HG02885 (cell line): ENCODE results near the gene CTNS.
"Not testable (repeated sequence)": the region's sequence is repeated elsewhere in the genome, so short reads cannot be mapped to it uniquely, and the experiment has no call there.

Experiments
- ATAC-seq: cut with Tn5 transposase; IDR thresholded peaks from one replicate; pipeline ENCODE4 v1.9.1; 2021; ENCODE audit warnings: mild to moderate bottlenecking; ENCODE audit not compliant: unreplicated experiment, poor library complexity

CTNS gene

GRCh38 chr17:3681057-3681456 is 44.5 kb downstream of the CTNS start:
- ATAC-seq, result no peak

GRCh38 chr17:3681565-3681964 is 45.0 kb downstream of the CTNS start:
- no peak for ATAC-seq

- ATAC-seq, result no peak
These were observed 45.5 kb downstream of the CTNS start for GRCh38 chr17:3682033-3682432.

- ATAC-seq, result peak; percentile 47
These were observed 46.5 kb downstream of the CTNS start for GRCh38 chr17:3683054-3683511.

GRCh38 chr17:3685174-3685573 is 48.6 kb downstream of the CTNS start:
- no peak for ATAC-seq

GRCh38 chr17:3688027-3688553 is 51.5 kb downstream of the CTNS start:
- ATAC-seq, result no peak

- ATAC-seq, result no peak
These were observed 52.3 kb downstream of the CTNS start for GRCh38 chr17:3688852-3689261.

GRCh38 chr17:3689262-3690093 is 52.9 kb downstream of the CTNS start:
- ATAC-seq, result no peak

- ATAC-seq, result no peak
These were observed 53.6 kb downstream of the CTNS start for GRCh38 chr17:3690094-3690715.

- ATAC-seq, result no peak
These were observed 55.1 kb downstream of the CTNS start for GRCh38 chr17:3691617-3692067.

GRCh38 chr17:3692346-3692745 is 55.8 kb downstream of the CTNS start:
- ATAC-seq, result no peak

- ATAC-seq, result no peak
These were observed 56.6 kb downstream of the CTNS start for GRCh38 chr17:3693141-3693540.

- peak; percentile 41 for ATAC-seq
These were observed 57.3 kb downstream of the CTNS start for GRCh38 chr17:3693829-3694231.

GRCh38 chr17:3695129-3695722 is 58.7 kb downstream of the CTNS start:
- ATAC-seq, result no peak

- ATAC-seq, result peak; percentile 47
These were observed 59.3 kb downstream of the CTNS start, which contains the start of gene P2RX5 for GRCh38 chr17:3695723-3696411. TSS of gene P2RX5 (minus strand) at chr17:3696155. CDS start at chr17:3696005, 150 bp downstream.

GRCh38 chr17:3697103-3697476 is 60.5 kb downstream of the CTNS start:
- ATAC-seq, result no peak

- ATAC-seq, result no peak
These were observed 61.6 kb downstream of the CTNS start for GRCh38 chr17:3698139-3698538.

GRCh38 chr17:3699951-3700350 is 63.4 kb downstream of the CTNS start:
- no peak for ATAC-seq

- not testable (repeated sequence) for ATAC-seq
These were observed 65.5 kb downstream of the CTNS start for GRCh38 chr17:3702041-3702539.
